BLaER1 (cell line): ENCODE results near the gene ICOS.
A peak's percentile ranks its signal among the peaks of the same experiment; 100 is the strongest.
"Not testable (repeated sequence)": the region's sequence is repeated elsewhere in the genome, so short reads cannot be mapped to it uniquely, and the experiment has no call there.

Experiments used
- H3K27ac ChIP-seq: shearing (Covaris generic); formaldehyde crosslinking; 2 replicates; pipeline ENCODE4 v1.8.1; 2022
- H3K27me3 ChIP-seq: shearing (Covaris generic); formaldehyde crosslinking; 2 replicates; pipeline ENCODE4 v1.8.1; 2022
- H3K36me3 ChIP-seq: shearing (Covaris generic); formaldehyde crosslinking; 2 replicates; pipeline ENCODE4 v1.8.1; 2022
- H3K4me1 ChIP-seq: shearing (Covaris generic); formaldehyde crosslinking; 2 replicates; pipeline ENCODE4 v1.8.1; 2022
- H3K4me2 ChIP-seq: shearing (Covaris generic); formaldehyde crosslinking; 2 replicates; pipeline ENCODE4 v1.8.1; 2022
- H3K4me3 ChIP-seq: shearing (Covaris generic); formaldehyde crosslinking; 2 replicates; pipeline ENCODE4 v1.8.1; 2022
- H3K9ac ChIP-seq: shearing (Covaris generic); formaldehyde crosslinking; 2 replicates; pipeline ENCODE4 v1.8.1; 2022
- H3K9me3 ChIP-seq: shearing (Covaris generic); formaldehyde crosslinking; 2 replicates; pipeline ENCODE4 v1.8.1; 2022
- H4K20me1 ChIP-seq: shearing (Covaris generic); formaldehyde crosslinking; 2 replicates; pipeline ENCODE4 v1.8.1; 2022
- Cebpa-rat ChIP-seq: shearing (Covaris generic); IDR thresholded peaks from 2 replicates; pipeline ENCODE4 v1.8.1; 2022

The ICOS gene

DNA sequence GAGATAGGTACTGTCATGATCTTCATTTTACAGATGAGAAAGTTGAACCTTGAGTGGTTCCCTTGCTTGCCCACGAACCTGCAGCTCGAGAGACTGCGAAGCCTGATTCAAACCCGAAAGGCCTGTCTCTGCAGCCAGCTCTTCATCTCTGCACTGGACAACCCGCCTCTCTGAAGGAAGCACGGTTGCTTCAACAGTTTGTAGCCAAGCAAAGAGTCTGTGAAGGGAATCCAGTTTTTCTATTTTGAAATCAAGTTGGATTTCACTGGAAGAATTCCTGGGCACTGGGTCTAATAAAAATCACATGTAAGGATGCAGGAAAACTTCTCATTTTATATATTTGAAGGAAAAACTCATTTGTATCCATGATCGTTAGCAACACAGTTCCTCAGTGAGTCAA lies 21.3 kb upstream of the ICOS start:
- no peak for TF ChIP-seq Cebpa-rat
- Histone ChIP-seq H3K4me1 (peaks cover 24% of the 10 kb centered on the region), H3K4me3 (no peak overlapping the region), H3K9ac (no peak overlapping the region), H3K9me3 (no peaks in the 10 kb centered on the region), H4K20me1 (no peaks in the 10 kb centered on the region), H3K27ac (no peak overlapping the region), H3K4me2 (peak overlapping the region; percentile 60), H3K27me3 (no peaks in the 10 kb centered on the region), H3K36me3 (no peaks in the 10 kb centered on the region)

DNA sequence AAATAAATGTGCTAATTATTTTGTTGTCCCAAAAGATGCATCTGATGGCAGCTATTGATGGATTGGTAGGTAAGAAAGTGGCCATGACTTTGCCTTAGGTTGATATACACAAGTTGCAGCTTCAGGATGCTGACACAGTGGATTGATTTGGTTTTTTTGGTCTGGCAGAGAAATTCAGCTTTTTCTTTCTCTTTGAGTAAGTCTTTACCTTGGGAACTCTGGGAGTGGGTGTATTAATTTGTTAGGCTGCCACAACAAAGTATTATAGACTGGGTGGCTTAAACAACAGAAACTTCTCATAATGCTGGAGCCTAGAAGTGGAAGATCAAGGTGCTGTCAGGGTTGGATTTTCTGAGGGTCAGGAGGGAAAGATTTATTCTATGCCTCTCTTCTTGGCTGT lies 19.8 kb upstream of the ICOS start:
- Histone ChIP-seq H3K4me1 (peaks cover 22% of the 10 kb centered on the region), H3K36me3 (no peaks in the 10 kb centered on the region), H3K9ac (no peak overlapping the region), H3K9me3 (no peaks in the 10 kb centered on the region), H3K27me3 (no peaks in the 10 kb centered on the region), H3K4me2 (no peak overlapping the region), H3K4me3 (no peak overlapping the region), H3K27ac (no peak overlapping the region), H4K20me1 (no peaks in the 10 kb centered on the region)
- no peak for TF ChIP-seq Cebpa-rat

GRCh38 chr2:203918264-203918663 lies 18.3 kb upstream of the ICOS start:
- Histone ChIP-seq H3K4me2 (no peak overlapping the region), H3K4me1 (peaks cover 22% of the 10 kb centered on the region), H3K9me3 (no peaks in the 10 kb centered on the region), H3K36me3 (no peaks in the 10 kb centered on the region), H4K20me1 (no peaks in the 10 kb centered on the region), H3K27ac (no peak overlapping the region), H3K9ac (no peak overlapping the region), H3K27me3 (no peaks in the 10 kb centered on the region), H3K4me3 (no peak overlapping the region)
- TF ChIP-seq Cebpa-rat: no peak

GRCh38 chr2:203918839-203919238 lies 17.7 kb upstream of the ICOS start:
- H3K27ac ChIP-seq: no peak overlapping the region
- H4K20me1 ChIP-seq: no peaks in the 10 kb centered on the region
- peaks cover 19% of the 10 kb centered on the region for H3K4me1 ChIP-seq
- H3K4me2 ChIP-seq: no peak overlapping the region
- no peak overlapping the region for H3K4me3 ChIP-seq
- H3K9ac ChIP-seq: no peak overlapping the region
- H3K27me3 ChIP-seq: no peaks in the 10 kb centered on the region
- no peaks in the 10 kb centered on the region for H3K36me3 ChIP-seq
- H3K9me3 ChIP-seq: no peaks in the 10 kb centered on the region
- TF ChIP-seq Cebpa-rat: no peak

- no peak for TF ChIP-seq Cebpa-rat
- no peaks in the 10 kb centered on the region for H3K4me1 ChIP-seq
- H3K9me3 ChIP-seq: no peaks in the 10 kb centered on the region
- H4K20me1 ChIP-seq: no peaks in the 10 kb centered on the region
- no peak overlapping the region for H3K9ac ChIP-seq
- no peaks in the 10 kb centered on the region for H3K36me3 ChIP-seq
- H3K4me3 ChIP-seq: no peak overlapping the region
- H3K27me3 ChIP-seq: no peaks in the 10 kb centered on the region
- no peak overlapping the region for H3K27ac ChIP-seq
- H3K4me2 ChIP-seq: no peak overlapping the region
Measured at GRCh38 chr2:203925512-203926158, 10.9 kb upstream of the ICOS start.

DNA sequence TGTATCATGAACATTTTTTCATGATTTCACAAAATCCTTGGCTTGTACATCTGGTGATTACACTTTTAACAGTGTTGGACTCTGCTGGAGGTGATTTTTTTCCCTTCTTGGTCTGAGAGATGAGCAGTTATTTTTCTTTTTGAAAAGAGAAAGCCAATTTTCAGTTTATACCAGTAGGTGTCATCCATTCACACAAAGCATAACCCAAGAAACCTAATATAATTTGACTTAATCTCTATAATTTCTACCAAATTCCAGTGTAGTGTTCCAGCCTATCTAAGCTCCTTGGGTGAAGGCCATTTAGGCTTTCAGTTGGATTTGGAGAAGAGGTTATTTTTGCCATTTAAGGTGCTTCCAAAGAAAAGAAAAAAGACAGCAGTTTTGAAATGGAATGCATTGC lies 7.7 kb upstream of the ICOS start:
- H3K4me1 ChIP-seq: no peaks in the 10 kb centered on the region
- H4K20me1 ChIP-seq: no peaks in the 10 kb centered on the region
- no peak overlapping the region for H3K27ac ChIP-seq
- no peak overlapping the region for H3K4me2 ChIP-seq
- H3K36me3 ChIP-seq: no peaks in the 10 kb centered on the region
- no peak for TF ChIP-seq Cebpa-rat
- H3K9ac ChIP-seq: no peak overlapping the region
- H3K27me3 ChIP-seq: no peaks in the 10 kb centered on the region
- H3K9me3 ChIP-seq: no peaks in the 10 kb centered on the region
- H3K4me3 ChIP-seq: no peak overlapping the region

DNA sequence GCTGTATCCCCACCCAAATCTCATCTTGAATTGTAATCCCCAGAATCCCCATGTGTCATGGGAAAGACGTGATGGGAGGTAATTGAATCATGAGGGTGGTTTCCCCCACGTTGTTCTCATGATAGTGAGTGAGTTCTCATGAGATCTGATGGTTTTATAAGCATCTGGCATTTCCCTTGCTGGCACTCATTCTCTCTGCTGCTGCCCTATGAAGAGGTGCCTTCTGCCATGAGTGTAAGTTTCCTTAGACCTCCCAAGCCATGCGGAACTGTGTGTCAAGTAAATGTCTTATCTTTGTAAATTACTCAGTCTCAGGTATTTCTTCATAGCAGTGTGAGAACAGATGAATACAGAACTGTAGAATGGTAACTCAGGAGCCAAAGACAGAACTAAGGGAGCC lies 5.3 kb upstream of the ICOS start:
- H3K9me3 ChIP-seq, H3K27ac ChIP-seq, H3K9ac ChIP-seq, H3K36me3 ChIP-seq, H3K4me2 ChIP-seq, H3K4me1 ChIP-seq, H4K20me1 ChIP-seq, H3K27me3 ChIP-seq, H3K4me3 ChIP-seq: not testable (repeated sequence)

DNA sequence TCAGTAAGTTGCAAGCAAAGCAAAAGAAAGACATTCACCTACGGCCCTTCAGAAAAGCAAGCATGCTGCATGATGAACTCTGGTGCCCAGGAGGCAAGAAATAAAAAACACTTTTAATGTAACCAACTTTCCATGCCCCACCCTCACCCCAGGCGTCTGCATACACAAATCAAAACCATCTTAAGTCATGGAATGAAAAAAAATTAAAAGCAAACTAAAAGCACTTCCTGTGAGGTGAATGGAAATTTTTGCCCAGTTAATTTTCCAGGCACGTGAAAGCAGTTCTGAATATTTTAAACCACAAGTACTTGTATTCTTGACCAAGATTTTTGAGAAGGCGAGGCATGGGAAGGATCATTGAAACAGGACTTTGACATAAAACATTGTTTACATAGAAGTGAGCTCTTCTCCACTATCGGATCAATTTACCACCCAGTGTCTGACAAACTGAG lies 2.5 kb upstream of the ICOS start:
- no peaks in the 10 kb centered on the region for H3K36me3 ChIP-seq
- H3K4me2 ChIP-seq: no peak overlapping the region
- H3K27me3 ChIP-seq: no peaks in the 10 kb centered on the region
- no peak overlapping the region for H3K27ac ChIP-seq
- H4K20me1 ChIP-seq: no peaks in the 10 kb centered on the region
- H3K9ac ChIP-seq: no peak overlapping the region
- no peaks in the 10 kb centered on the region for H3K9me3 ChIP-seq
- no peak overlapping the region for H3K4me3 ChIP-seq
- H3K4me1 ChIP-seq: no peaks in the 10 kb centered on the region
- no peak for TF ChIP-seq Cebpa-rat

- Histone ChIP-seq H4K20me1 (no peaks in the 10 kb centered on the region), H3K4me2 (no peak overlapping the region), H3K36me3 (no peaks in the 10 kb centered on the region), H3K4me1 (no peaks in the 10 kb centered on the region), H3K9ac (no peak overlapping the region), H3K27ac (no peak overlapping the region), H3K4me3 (no peak overlapping the region), H3K9me3 (no peaks in the 10 kb centered on the region), H3K27me3 (no peaks in the 10 kb centered on the region)
- no peak for TF ChIP-seq Cebpa-rat
Measured at GRCh38 chr2:203934711-203935438, 1.7 kb upstream of the ICOS start.

DNA sequence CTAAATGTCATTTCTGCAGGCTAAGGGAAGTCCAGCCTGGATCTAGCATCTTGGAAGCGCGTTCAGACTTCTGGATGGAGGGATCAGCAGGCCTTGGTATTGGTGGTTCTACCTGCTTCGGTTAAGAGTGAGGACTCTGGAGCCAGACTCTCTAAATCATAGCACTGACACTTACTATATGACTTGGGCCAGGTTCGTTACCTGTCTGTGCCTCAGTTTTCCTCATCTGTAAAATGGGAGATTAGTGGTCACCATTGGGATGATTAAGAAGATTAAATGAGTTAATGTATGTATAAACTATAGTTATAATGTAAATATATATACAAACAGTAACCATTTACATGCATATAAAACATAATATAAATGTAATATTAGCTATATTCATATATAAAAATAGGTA lies 995 bp upstream of the ICOS start:
- no peak for TF ChIP-seq Cebpa-rat
- H3K36me3 ChIP-seq: no peaks in the 10 kb centered on the region
- H3K27me3 ChIP-seq: no peaks in the 10 kb centered on the region
- H3K4me2 ChIP-seq: no peak overlapping the region
- no peaks in the 10 kb centered on the region for H3K4me1 ChIP-seq
- H3K4me3 ChIP-seq: no peak overlapping the region
- no peaks in the 10 kb centered on the region for H3K9me3 ChIP-seq
- no peak overlapping the region for H3K9ac ChIP-seq
- no peak overlapping the region for H3K27ac ChIP-seq
- no peaks in the 10 kb centered on the region for H4K20me1 ChIP-seq
